Ectodermal cell (in vitro differentiated cells): Measurements from ENCODE around the gene OCSTAMP.

Experiments
- H3K27ac ChIP-seq: 2 replicates; pipeline ENCODE4 v1.7.0; 2013; ENCODE audit warnings: mild to moderate bottlenecking, low read depth, low read length; ENCODE audit not compliant: insufficient read depth, poor library complexity, severe bottlenecking
- H3K27me3 ChIP-seq: 2 replicates; pipeline ENCODE4 v1.7.0; 2013; ENCODE audit warnings: mild to moderate bottlenecking, low read length; ENCODE audit not compliant: insufficient read depth, control insufficient read depth, poor library complexity, severe bottlenecking
- H3K36me3 ChIP-seq: one replicate; pipeline ENCODE4 v1.7.0; 2013; ENCODE audit warnings: low read length; ENCODE audit not compliant: control insufficient read depth, insufficient read depth
- H3K4me1 ChIP-seq: one replicate; pipeline ENCODE4 v1.7.0; 2013; ENCODE audit warnings: low read length; ENCODE audit not compliant: control insufficient read depth, insufficient read depth
- H3K4me3 ChIP-seq: 2 replicates; pipeline ENCODE4 v1.7.0; 2013; ENCODE audit warnings: low read depth, low read length, control low read depth; ENCODE audit not compliant: insufficient read depth
- H3K9me3 ChIP-seq: 2 replicates; pipeline ENCODE4 v1.7.0; 2013; ENCODE audit warnings: mild to moderate bottlenecking, low read length, moderate library complexity; ENCODE audit not compliant: control insufficient read depth
- WGBS, 2 experiments: methylation state at CpG; one replicate each; pipeline ENCODE4 v1.1.7; 2013; ENCODE audit warnings: missing lambda C conversion rate in 2 of 2; 5-methylcytosine and 5-hydroxymethylcytosine counted together

OCSTAMP gene

DNA sequence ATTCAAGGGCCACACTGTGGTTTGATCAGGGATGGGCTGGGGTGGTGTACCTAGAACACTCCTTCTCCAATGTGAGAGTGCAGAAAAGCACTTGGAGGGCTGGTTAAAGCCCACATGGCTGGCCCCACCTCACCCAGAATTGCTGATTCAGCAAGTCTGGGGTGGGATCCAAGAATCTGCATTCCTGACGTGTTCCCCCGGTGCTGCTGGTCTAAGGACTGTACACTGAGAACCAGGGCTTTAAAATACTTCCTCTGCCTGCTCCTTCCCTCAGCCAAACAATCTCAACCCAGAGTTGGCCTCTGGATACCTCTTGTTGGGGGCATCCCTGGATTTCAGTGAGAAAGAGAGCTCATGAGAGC, 13.4 kb upstream of the OCSTAMP start:
- 89 to 92% methylated on average over 2 of the region's 2 CpGs for WGBS, 2 experiments
- no peaks in the 10 kb centered on the region for H3K36me3 ChIP-seq
- H3K27ac ChIP-seq = no peak overlapping the region
- H3K4me3 ChIP-seq = no peak overlapping the region
- H3K27me3 ChIP-seq = no peaks in the 10 kb centered on the region
- no peaks in the 10 kb centered on the region for H3K9me3 ChIP-seq
- H3K4me1 ChIP-seq = peaks cover 20% of the 10 kb centered on the region

DNA sequence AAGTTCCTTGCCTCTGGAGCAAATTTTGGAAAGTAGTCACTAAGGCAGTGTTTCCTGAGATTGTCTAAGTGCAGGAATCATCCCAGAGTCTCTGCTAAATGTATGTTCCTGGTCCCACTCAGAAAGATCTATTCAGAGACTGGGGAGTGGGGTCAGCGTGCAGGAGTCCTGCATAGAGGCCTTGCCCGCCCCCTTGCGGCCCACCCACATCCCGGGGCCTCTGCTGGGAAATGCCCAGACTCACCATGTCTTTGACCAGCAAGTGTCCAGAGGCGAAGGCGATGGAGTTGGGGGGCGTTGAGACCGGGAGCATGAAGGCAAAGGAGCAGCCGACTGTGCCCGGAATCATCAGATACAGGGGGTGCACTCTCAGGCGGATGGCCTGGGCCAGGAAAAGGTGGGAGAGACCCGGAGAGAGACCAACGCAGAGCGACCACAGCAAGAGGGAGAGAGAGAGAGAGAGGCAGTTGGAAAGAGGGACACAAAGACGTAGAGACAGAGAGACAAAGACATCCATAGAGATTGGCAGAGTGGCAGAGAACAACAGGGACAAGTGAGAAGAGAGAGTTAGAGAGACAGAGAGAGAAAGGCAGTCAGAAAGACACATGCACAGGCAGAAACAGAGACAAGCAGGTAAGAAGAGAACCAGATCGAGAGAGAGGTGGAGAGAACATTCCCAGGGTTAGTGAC, 12.9 kb upstream of the OCSTAMP start:
- no peaks in the 10 kb centered on the region for H3K27me3 ChIP-seq
- peaks cover 25% of the 10 kb centered on the region for H3K4me1 ChIP-seq
- H3K4me3 ChIP-seq = no peak overlapping the region
- H3K36me3 ChIP-seq = no peaks in the 10 kb centered on the region
- WGBS, 2 experiments = 90 to 93% methylated on average over 16 of the region's 16 CpGs
- H3K27ac ChIP-seq = peak overlapping the region; percentile 11
- no peaks in the 10 kb centered on the region for H3K9me3 ChIP-seq

DNA sequence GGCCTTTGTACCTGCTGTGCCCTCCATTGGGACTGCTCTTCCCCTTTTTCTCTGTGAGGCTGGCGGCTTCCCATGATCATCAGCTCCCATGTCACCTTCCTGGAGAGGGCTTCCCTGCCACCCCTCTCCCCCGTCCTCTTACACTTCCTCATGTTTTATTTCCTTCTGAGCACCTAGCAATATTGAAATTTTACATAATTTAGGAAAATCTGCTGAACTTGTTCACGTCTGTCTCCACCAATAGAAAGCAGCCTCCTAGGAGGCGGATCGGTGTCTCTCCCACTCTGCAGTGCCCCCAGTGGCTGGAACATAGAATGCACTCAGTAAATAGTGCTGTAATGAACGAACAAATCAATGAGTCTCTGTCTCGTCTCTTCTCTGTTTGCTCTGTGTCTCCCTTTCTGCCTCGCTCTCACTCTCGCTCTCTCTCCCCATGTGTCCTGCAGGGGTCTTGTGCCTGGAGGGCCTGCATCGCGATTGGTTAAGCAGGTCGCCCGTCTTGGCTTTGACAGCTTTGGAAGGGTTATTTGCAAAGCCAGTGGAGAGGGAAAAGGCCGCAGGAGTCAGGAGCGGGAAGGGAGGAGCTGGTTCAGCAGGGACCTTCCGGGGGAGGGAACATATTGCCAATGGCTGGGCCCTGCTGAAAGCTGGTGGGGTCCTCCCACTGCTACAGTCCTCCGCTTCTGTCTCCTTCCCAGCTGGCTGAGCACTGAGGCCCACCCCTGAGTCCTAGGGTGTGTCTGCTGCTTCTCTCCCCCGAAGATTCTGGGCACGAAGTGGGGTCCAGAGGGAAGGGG, 12.1 kb upstream of the OCSTAMP start:
- peaks cover 25% of the 10 kb centered on the region for H3K4me1 ChIP-seq
- no peaks in the 10 kb centered on the region for H3K27me3 ChIP-seq
- H3K9me3 ChIP-seq = no peaks in the 10 kb centered on the region
- no peaks in the 10 kb centered on the region for H3K36me3 ChIP-seq
- 17 to 19% methylated on average over 19 of the region's 19 CpGs for WGBS, 2 experiments
- peak overlapping the region; percentile 17 for H3K4me3 ChIP-seq
- H3K27ac ChIP-seq = peak overlapping the region; percentile 47

DNA sequence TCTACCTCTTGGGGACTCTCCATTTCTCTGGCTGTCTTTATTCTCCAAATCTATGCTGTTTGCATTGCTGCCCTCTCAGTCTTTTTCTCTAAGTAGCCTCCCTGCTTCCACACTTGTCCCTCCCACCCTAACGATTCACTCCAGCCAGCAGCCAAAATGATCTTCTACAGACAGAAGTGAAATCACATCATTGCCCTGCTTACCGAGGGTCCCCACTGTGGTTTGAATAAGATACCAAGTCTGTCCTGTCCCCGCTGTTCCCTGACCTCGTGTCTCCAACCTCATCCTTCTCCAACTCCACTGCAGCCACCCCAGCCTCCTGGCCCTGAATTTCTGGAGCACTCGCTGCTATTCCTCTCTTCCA, 11.5 kb upstream of the OCSTAMP start:
- 65 to 67% methylated on average over 5 of the region's 5 CpGs for WGBS, 2 experiments
- Histone ChIP-seq H3K36me3 (no peaks in the 10 kb centered on the region), H3K4me3 (no peak overlapping the region), H3K4me1 (peaks cover 25% of the 10 kb centered on the region), H3K27ac (no peak overlapping the region), H3K27me3 (no peaks in the 10 kb centered on the region), H3K9me3 (no peaks in the 10 kb centered on the region)

DNA sequence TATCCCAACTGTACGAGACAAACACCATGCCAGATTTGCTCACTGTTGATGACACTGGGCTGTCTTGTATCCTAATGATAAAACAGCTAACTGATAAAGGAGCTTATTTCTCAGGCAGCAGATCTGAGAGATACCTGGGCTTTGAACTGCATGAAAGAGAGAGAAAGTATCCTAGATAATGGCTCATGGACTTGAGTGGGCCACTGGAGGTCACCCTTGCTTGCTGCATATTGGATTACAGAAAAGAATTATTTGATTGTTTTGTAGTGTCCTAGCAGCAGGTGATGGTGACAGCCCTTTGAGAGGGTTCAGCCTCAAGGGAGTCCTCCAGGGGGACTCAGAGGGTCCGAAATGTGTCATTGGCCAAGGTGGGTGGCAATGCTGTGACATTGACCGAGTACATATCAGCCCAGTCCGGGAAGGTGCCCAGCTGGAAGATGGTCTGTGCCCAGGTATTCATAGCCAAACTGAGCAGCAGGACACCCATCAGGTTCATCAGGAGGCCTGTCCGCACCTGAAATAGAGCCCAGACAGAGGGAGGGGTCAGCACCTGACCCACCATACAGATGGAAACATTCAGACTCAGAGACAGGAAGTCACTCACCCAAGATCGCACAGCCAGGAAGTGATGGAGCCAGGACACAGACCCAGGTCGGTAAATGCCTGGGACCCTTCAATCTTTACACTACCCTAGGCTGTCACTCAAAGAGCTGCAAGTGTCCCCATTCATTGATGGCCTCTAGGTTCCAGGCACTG, 9.4 kb upstream of the OCSTAMP start:
- H3K4me3 ChIP-seq = no peak overlapping the region
- H3K36me3 ChIP-seq = no peaks in the 10 kb centered on the region
- no peaks in the 10 kb centered on the region for H3K9me3 ChIP-seq
- peaks cover 26% of the 10 kb centered on the region for H3K4me1 ChIP-seq
- no peak overlapping the region for H3K27ac ChIP-seq
- no peaks in the 10 kb centered on the region for H3K27me3 ChIP-seq
- 91 to 93% methylated on average over 7 of the region's 7 CpGs for WGBS, 2 experiments

DNA sequence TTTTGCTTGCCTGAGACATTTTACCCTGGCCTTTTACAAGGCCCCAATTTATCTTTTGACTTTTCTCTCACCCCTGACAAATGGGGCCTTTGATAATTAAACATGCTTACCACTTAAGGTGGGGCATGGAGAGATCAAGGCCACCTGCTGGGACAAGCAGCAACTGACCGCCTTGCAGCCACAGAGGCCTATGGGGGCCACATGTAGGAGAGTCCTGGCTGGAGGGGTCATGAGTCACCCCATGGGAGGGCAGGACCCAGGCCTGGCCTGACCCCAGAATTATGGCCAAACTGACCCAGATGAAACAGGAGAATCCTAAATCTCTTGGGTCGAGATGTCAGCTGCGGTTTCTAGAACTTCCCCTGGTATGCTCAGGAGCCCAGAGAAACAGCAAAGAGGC, 8.5 kb upstream of the OCSTAMP start:
- Histone ChIP-seq H3K4me1 (peaks cover 28% of the 10 kb centered on the region), H3K4me3 (no peak overlapping the region), H3K27ac (no peak overlapping the region), H3K36me3 (no peaks in the 10 kb centered on the region), H3K27me3 (no peaks in the 10 kb centered on the region), H3K9me3 (no peaks in the 10 kb centered on the region)
- 90% methylated on average over 3 of the region's 3 CpGs for WGBS, 2 experiments

DNA sequence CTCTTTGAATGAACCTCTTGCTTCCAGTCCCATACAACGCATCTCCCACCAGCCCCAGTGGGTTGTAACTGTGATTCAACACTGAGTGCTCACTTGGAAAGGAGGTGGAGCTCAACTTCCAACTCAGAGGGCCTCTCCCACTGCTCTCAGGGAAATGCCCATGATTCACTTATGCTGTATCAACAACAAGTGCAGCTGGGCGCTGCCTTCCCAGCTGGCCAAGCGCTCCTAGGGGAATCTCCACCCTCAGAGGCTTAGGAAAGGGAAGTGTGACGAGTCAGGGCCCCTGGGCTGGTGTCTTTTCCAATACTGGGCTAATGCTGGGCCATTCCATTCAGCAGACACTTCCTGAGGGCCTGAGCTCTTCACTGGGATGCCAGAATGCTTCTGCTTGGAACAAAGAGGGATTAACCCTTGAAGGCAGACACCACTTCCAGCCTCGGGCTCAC, 8.1 kb upstream of the OCSTAMP start:
- Histone ChIP-seq H3K27ac (no peak overlapping the region), H3K4me3 (no peak overlapping the region), H3K36me3 (no peaks in the 10 kb centered on the region), H3K27me3 (no peaks in the 10 kb centered on the region), H3K9me3 (no peaks in the 10 kb centered on the region), H3K4me1 (peaks cover 24% of the 10 kb centered on the region)
- WGBS, 2 experiments = 63 to 70% methylated on average over 5 of the region's 5 CpGs

DNA sequence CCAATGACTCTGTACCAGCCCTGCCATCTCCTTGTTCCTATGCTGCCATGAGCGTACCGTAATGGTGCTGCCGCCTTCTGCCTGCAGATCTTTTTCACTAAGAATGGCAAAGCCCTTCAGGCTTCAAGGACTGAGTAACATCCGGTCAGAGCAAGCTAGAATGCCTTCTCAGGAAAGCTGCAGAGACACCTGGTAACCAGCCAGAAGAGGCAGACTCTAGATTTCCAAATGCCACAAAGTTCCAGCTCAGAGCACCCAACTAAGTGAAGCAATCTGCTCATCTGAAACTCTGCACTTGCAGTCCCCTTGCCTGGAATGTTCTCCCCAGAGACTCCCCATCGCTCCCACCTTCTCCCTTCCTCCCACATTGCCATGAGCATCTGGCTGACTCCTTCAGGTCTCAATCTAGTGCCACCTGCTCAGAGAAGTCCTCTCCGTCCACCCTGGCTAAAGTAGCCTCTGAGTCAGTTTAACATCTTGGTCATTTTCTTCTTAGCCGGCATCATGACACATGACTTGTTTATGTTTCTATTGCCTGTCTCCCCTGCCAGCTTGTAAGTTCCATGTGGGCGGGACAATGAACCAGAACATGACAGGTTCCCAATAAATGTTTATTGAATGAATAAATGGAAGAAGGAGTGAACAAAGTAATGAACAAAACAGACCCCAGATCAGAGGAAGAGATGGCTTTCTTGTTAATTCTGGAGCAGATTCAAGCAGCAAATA, 6.9 kb upstream of the OCSTAMP start:
- Histone ChIP-seq H3K9me3 (no peaks in the 10 kb centered on the region), H3K27me3 (no peaks in the 10 kb centered on the region), H3K4me3 (no peak overlapping the region), H3K4me1 (peaks cover 18% of the 10 kb centered on the region), H3K36me3 (no peaks in the 10 kb centered on the region), H3K27ac (no peak overlapping the region)
- 92 to 94% methylated on average over 8 of the region's 8 CpGs for WGBS, 2 experiments

DNA sequence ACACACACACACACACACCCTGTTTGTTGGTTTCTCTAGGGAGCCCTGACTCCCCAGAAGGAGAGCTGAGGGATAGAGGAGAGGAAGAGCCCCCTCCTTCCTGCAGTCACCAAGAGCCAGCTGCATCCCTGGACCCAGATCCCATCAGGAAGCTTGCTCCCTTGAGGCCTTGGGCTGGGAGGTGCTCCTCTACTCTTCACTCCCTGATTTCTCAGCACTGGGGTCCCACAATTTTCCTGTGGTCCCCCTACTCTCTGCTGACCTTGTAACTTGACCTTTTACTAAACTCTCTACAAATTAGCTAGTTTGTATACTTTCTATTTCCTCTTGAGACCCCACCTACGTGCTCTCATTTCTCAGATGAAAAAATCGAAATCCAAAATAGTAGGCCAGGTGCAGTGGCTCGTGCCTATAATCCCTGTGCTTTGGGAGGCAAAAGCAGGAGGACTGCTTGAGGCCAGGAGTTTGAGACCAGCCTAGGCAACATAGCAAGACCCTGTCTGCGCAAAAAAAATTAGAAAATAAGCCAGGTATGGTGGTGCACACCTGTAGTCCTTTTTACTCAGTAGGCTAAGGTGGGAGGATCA, 5.0 kb upstream of the OCSTAMP start:
- no peak overlapping the region for H3K27ac ChIP-seq
- no peaks in the 10 kb centered on the region for H3K9me3 ChIP-seq
- 91 to 92% methylated on average over 4 of the region's 4 CpGs for WGBS, 2 experiments
- no peak overlapping the region for H3K4me3 ChIP-seq
- H3K27me3 ChIP-seq = no peaks in the 10 kb centered on the region
- peaks cover 20% of the 10 kb centered on the region for H3K4me1 ChIP-seq
- no peaks in the 10 kb centered on the region for H3K36me3 ChIP-seq
